ENCODE results near the gene B3GNT9.

The B3GNT9 gene

DNA sequence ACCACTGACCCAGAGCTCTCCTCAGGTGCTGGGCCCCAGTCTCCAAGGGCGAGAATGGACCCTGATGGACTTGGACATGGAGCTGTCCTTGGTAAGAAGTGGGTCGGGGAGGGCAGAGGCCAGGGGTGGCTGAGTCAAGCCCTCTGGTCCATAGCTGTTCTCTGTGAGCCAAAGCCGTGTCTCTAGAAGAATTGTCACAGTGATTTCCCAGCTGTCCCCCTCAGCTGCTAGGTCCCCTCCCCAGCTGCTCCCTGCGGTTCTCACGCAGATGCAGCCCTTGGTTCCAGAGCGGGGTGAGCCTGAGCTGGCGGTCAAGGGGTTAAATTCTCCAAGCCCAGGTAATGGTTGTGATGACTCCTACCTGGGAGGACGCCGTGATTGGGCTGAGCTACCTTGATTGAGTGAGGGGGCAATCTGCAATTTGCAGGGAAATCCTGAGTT lies 18.2 kb upstream of the B3GNT9 start:
- in situ Hi-C loops (cut with MboI; ENCODE audit: low sequenced_read_pairs): no loop called here

DNA sequence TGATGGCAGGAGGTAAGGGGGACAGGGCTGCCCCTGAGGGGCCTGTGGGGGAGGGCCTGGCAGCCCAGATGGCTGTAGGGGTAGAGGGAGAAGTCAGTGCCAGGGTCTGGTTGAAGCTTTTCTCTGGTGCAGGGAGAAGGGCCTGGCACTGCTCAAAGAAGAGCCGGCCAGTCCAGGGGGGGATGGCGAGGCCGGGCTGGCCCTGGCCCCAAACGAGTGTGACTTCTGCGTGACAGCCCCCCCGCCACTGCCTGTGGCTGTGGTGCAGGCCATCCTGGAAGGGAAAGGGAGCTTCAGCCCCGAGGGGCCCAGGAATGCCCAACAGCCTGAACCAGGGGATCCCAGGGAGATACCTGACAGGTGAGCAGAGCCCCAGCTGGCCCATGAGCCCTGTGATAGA lies 16.8 kb upstream of the B3GNT9 start:
- in situ Hi-C loops (cut with MboI; ENCODE audit: low sequenced_read_pairs): no loop called here

DNA sequence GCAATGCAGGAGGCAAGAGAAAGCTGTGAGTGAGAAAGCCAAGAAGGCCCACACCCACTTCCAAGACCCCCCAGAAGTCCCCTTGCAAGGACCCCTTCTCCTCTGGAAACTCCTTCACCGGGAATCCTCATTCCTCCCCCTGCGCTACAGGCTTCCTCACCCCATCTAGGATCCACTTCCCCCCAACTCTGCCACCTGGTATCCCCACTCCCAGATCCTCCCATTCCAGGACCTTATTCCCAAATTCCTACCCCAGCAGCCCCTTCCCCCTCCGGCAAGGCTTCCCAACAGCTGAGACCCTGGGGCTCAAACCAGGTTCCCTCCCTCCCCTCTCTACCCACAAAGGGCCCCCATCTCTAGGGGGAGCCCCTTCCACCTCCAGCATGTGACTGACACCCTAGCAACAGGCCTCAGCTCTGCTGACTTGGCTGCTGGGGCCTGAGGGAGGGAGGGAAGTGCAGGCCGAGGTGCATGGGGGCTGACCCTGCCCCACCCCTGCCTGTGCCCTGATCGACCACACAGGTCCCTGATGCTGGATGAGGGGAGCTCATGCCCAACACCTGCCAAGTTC lies 15.9 kb upstream of the B3GNT9 start:
- in situ Hi-C loops (cut with MboI; ENCODE audit: low sequenced_read_pairs): no loop called here

DNA sequence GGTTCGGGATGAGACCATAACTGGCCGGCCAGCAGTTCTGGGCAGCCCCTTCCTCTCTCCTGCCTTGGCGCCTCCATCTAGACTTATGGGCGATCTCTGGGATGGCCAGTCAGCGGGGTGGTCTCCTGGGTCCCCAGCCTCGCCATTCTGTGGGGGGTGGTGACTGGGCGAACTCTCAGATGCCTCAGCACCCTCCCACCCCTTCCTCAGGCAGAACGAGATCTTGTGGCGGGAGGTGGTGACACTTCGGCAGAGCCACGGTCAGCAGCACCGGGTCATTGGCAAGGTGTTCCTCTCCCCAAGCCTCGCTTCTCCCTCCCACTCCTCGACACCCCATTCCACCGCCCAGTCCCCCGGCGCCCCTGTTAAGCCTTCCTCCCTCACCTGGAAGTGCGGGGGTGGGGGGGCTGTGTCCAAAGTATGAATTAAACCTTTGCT lies 15.3 kb upstream of the B3GNT9 start:
- in situ Hi-C loops (cut with MboI; ENCODE audit: low sequenced_read_pairs): no loop called here

DNA sequence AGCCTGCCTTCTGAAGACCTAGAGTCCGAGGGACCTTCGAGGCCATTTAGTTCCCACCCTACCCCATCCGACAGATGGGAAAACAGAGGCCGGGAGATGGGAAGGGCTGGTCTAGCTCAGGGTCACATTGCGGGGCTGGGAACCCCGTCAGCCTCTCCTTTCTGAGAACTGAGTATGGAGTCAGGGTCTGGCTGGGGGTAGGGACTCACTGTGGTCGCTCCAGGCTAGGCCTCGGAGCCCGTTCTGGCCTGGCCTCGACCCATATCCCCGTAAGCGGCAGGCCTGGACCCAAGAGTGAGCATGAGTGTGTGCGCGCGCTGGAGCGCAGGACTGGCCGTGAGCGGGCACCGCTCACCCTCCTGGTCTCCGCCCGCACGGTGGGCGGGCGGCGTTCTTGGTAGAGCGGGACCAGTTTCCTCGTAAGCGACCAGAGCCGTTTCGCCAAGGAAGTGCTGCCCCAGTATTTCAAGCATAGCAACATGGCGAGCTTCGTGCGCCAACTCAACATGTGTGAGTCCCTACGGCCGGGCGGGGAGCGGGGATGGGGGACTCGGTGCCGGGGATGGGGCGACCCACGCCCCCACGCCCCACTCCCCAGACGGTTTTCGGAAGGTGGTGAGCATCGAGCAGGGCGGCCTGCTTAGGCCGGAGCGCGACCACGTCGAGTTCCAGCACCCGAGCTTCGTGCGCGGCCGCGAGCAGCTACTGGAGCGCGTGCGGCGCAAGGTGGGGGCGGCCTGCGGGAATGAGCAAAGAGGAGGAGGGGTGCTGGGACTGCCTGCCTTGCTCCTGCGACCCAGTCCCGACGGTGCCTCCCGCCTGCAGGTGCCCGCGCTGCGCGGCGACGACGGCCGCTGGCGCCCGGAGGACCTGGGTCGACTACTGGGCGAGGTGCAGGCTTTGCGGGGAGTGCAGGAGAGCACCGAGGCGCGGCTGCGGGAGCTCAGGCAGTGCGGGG lies 14.6 kb upstream of the B3GNT9 start:
- in situ Hi-C loops (cut with MboI; ENCODE audit: low sequenced_read_pairs): no loop called here

DNA sequence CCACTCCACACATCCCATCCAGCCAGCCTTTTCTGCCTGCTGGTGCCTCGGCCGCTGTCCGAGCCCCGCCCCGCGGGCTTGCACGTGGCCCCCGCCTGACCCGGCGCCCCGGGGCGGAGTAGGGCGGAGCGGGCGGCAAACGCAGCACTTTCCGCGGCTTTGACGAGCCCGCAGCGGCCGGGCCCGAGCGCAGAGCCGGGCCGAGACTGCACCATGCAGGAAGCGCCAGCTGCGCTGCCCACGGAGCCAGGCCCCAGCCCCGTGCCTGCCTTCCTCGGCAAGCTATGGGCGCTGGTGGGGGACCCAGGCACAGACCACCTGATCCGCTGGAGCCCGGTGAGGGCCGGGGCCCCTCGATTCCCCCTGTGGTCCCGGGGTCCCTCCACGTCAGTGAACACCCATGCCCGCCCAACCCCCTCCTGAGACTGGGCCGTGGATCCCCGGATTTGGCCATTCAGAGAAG lies 13.8 kb upstream of the B3GNT9 start, which contains the start of gene HSF4:
TSS of gene HSF4 (plus strand) at position 147 of the 463 bp plus-strand sequence. CDS start at position 214, 67 bp downstream.
- in situ Hi-C loops (cut with MboI; ENCODE audit: low sequenced_read_pairs): no loop called here

DNA sequence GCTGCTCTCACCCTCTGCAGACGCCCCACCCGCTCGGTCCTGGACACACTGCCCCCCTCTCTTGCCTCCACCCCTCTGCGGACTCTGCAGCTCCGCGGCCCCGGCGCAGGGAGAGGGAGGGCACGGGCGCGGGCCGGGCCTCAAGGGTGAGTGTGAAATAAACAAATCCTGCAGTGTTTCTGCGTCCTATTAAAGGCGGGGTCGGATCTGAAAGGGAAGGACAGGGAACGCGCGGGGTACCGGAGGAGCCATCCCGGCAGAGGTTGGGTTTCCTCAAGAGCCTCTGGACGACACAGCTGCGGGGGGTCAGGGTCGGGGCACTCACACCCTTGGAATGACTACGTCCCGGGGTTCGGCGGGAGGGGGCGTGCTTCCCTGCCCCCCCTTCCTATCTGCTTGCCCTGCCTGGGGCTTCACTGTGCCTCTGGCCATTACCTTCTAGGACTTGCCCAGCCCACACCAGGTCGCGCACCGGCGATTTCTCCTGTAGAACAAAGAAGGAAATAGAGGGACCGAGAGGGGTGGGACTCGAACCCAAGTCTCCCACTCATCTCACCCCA lies 13.3 kb upstream of the B3GNT9 start:
- in situ Hi-C loops (cut with MboI; ENCODE audit: low sequenced_read_pairs): no loop called here

DNA sequence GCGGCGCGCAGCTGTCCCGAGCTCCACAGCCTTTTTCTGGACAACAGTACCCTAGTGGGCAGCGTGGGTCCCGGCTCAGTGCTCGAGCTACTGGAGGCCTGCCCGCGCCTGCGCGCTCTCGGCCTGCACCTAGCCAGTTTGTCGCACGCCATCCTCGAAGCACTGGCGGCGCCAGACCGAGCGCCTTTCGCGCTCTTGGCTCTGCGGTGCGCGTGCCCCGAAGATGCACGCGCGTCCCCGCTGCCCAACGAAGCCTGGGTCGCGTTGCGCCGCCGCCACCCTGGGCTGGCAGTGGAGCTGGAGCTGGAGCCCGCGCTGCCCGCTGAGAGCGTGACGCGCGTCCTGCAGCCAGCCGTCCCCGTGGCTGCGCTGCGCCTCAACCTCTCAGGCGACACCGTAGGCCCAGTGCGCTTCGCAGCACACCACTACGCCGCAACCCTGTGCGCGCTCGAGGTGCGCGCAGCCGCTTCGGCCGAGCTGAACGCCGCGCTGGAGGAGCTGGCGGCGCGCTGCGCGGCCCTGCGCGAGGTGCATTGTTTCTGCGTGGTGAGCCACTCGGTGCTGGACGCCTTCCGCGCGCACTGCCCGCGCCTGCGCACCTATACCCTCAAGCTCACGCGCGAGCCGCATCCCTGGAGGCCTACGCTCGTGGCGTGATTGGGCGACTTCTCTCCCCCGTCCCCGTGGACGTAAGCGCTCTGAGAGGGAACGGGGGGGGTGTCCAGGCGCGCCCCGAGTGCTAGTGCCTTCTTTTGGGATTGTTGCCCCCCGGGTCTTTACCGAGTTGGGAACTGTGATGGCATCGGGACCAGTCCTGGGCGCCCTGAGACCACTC lies 12.6 kb upstream of the B3GNT9 start:
- in situ Hi-C loops (cut with MboI; ENCODE audit: low sequenced_read_pairs): no loop called here

DNA sequence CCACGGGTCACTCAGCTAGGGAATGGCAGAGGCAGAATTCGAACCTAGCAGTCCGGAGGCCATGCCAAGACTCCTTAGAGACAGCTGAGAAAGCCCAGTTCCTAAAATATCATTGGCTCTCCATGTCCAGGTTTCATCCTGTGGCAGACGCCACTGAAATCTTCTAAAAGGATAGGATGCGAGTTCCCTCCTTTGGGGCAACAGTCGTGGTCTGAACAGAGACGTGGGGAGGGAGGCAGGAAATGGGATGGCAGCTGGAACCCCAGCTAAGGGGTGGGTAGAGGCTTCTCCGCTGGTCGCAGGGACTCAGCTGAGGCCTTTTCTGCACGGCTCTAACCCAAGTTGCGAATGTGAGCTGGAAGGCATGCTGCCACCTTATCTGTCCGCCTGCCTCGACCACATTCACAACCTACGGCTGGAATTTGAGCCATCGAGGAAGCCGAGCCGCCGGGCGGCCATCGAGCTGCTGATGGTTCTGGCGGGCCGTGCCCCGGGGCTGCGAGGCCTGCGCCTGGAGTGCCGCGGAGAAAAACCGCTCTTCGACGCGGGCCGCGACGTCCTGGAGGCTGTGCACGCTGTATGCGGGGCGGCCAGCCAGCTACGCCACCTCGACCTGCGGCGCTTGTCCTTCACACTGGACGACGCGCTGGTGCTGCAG lies 11.8 kb upstream of the B3GNT9 start:
- in situ Hi-C loops (cut with MboI; ENCODE audit: low sequenced_read_pairs): no loop called here

DNA sequence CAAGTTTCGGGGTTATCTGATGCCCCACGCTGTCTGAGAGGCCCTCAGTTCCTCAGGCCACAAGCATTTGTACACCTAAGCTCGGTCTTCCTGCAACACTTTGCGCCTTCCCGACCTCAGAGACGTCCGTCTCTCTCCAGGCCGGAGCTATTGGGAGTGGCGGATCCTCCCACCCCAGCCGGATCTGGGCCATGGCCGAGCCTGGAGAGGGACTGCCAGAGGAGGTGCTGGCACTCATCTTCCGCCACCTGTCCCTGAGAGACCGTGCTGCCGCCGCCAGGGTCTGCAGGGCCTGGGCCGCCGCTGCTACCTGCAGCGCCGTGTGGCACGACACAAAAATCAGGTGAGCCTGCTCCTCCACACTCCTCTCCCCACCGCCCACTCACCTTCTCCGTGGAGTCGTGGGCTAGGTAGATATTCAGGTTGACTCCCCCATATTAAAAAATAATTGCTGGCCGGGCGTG lies 10.8 kb upstream of the B3GNT9 start:
- in situ Hi-C loops (cut with MboI; ENCODE audit: low sequenced_read_pairs): no loop called here

DNA sequence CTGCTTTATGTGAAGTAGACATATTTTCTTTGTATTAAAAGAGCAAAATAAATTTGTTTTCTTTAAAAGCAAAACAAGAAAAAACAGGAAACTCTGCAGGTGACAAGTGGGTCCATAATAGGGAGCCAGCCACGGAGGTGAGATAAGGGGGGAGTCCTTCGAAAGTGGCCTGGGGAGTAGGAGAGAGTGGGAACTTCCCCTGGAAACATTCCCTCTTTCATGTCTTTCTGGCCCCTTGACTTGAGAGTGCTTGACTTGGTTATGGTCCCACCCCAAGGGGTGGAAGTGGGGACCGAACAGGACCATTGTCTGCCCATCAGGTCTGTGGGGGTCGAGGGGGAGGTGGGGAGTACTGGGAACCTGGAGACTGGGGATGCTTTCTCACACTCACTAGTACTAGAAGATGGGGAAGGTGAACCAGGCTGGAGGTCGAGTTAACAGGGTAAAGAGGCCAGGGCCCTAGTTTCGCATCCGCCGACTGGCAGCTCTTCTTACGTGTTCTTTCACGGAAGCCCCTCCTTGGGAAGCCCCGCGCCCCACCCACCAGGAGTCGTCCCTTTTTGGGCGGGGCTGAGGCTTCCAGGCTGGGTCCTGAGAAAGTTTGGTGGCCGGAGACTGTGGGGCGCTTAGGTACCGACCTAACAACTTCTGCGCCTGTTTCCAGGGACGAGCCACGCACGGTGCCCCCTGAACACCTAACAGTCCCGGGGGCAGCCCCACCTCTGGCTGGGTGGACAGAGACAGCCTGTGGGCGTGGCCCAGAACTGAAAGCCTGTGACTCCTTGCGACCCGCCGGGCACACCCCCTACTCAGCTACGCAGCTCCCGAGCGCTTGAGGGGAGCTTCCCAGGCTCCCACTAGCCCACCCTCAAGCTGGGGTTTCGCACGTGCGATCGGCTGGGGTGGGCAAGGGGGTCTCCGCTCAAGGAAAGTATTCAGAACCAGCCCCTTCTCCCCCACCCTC lies 8.1 kb upstream of the B3GNT9 start:
- in situ Hi-C loops (cut with MboI; ENCODE audit: low sequenced_read_pairs): loop anchor here (10.0 kb wide), 1 partner anchor 144 kb away; no protein-coding TSS in a partner anchor

DNA sequence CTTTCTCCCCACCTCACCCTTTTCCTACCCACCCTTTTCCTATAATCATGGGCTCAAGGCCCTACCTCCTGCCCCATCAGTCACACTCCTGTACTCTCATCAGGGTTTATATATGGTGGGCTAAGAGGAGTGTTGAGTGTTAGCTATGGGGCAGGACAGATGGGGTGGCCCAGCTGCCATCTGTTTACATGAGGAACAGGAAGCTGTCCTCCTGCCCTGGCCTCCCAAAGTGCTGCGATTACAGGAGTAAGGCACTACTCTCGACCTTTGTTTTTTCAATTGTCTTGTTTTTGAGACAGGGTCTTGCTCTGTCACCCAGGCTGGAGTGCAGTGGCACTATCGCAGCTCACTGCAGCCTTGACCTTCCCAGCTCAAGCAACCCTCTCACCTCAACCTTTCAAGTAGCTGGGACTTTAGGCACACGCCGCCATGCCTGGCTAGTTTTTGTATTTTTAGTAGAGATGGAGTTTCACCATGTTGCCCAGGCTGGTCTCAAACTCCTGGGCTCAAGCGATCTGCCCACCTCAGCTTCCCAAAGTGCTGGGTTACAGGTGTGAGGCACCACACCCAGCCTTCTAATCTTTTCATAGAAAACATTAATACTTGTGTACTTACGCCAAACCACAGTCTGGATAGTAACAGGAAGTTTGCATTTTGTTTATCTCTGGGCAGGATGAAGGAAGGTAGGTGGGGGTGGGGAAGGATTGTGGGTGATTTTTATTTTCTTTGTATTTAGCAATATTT lies 7.3 kb upstream of the B3GNT9 start:
- in situ Hi-C loops (cut with MboI; ENCODE audit: low sequenced_read_pairs): loop anchor here (10.0 kb wide), 1 partner anchor 143 kb away; no protein-coding TSS in a partner anchor

DNA sequence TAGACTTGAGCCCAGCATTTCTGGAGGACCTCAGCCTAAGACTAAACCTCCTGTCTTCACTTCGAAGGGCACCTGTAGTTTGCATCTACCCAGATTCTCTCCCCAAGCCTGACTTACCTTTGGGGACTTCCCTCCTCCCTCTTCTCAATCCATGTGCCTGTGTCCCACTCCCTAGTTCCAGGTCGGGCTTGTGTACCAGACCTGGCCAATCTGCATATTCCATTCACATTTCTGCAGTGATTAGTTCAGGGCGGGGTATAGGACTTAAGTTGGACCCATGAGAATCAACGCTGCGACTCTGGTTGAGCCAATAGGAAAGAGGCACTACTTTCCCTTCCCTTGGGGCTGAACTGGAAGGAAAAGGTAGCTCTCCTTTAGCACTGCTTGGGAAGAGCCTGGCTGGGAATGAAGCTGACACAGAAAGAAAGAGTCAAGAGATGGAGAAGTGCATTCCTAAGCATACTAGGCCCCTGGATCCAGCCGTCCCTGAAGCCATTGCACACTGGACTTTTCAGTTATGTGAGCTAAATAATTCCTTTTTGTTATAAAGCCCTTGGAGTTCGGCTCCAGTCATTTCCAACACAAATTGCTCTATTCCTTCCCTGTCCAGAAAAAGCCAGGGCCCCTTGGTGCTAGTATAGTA lies 6.4 kb upstream of the B3GNT9 start:
- in situ Hi-C loops (cut with MboI; ENCODE audit: low sequenced_read_pairs): loop anchor here (10.0 kb wide), 1 partner anchor 142 kb away; no protein-coding TSS in a partner anchor

DNA sequence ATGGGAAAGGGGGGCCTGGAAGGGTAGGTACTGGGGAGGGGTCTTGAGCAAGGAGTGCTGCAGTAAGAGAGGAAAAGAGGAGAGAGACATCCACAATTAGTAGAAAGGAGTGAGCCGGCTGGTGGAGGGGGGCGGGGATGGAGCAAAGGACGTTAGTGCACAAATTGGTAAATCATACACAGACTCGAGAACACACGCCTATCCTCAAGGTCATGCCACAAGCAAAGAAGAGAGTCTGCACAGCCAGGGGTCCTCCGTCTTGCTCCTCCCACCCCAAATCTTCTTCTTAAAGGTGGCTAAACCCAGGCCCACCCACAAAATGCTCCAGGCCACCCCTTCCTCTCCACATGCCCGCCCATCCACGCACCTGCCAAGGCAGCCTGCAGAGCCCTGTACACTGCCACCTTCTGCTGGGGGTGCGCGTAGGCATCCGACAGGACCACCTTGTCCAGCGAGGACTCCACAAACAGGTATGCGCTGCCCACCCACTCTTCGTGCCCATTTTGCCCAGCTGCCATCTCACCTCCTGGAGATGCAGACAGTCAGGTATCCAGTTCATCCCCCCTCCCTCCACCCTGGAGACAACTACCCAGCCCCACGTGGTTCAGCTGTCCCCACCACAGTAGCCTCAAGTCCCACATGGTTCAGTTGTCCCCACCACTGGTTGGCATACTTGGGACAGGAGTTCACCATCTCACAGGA lies 5.5 kb upstream of the B3GNT9 start:
- in situ Hi-C loops (cut with MboI; ENCODE audit: low sequenced_read_pairs): loop anchor here (10.0 kb wide), 1 partner anchor 141 kb away; no protein-coding TSS in a partner anchor

DNA sequence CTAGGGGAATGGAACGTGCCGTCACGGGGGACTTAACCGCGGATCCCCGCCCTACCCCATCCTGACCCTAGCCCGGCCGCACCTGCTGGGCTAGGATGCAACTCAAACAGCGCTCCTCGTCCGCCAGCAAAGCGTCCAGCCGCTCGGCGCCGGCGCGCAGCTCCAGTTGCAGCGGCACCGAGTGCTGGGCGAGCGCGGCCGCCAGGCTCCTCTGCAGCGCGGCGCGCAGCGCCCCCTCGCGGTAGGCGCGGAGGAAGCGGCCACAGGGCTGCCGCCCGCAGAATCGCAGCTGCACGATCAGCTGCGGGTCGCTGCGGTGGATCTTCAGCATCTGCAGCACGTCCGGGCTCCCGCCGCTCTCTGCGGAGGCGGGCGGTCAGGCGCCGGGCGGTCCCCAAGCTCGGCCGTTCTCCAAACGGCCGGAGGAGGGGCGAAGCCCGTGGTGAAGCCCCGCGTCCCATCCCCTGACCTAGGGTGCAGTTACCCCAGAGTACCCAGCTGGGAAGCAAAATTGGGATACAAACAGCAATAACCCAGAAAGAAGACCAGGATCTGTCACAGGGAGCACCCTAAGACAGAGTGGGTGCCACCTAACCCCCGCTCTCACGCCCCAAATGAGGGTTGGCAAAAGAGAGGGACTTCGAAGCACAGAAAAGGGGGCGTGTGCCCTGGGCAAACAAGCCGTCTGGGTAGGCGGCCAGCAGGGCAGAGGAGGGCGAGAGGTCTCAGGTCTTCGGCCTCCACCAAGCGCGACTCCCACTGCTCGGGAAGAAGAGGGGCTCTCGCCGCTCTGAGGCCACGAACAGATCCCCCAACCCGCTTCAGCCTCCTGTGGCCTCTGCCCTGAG lies 4.7 kb upstream of the B3GNT9 start:
- in situ Hi-C loops (cut with MboI; ENCODE audit: low sequenced_read_pairs): loop anchor here (10.0 kb wide), 1 partner anchor 141 kb away; no protein-coding TSS in a partner anchor
